SJSA1 (cell line): ENCODE measurements around the gene RICTOR. TPM values are rescaled to one million over a fixed set of nuclear protein-coding genes. Genes with fewer than 3 reads are reported as not detected.

Source experiments
- DNase-seq, 2 experiments: peaks; one replicate each; pipeline ENCODE4 v3.0.0-alpha.2; 2015 to 2020; ENCODE audit warnings: low spot score in 2 of 2, low read depth in 1 of 2
- H3K27ac ChIP-seq: fragments of 250-450 bp; sonication (Bioruptor Pico); 2 replicates; pipeline ENCODE4 v1.5.1; 2020; ENCODE audit warnings: mild to moderate bottlenecking, moderate library complexity
- H3K27me3 ChIP-seq: fragments of 250-450 bp; sonication (Bioruptor Pico); replicated peaks from 2 replicates; pipeline ENCODE4 v1.5.1; 2020; ENCODE audit warnings: mild to moderate bottlenecking, moderate library complexity
- H3K36me3 ChIP-seq: fragments of 250-450 bp; sonication (Bioruptor Pico); 2 replicates; pipeline ENCODE4 v1.5.1; 2020; ENCODE audit warnings: mild to moderate bottlenecking
- H3K4me1 ChIP-seq: fragments of 250-450 bp; sonication (Bioruptor Pico); replicated peaks from 2 replicates; pipeline ENCODE4 v1.6.1; 2021; ENCODE audit warnings: mild to moderate bottlenecking
- H3K4me3 ChIP-seq: fragments of 250-450 bp; sonication (Bioruptor Pico); 2 replicates; pipeline ENCODE4 v1.5.1; 2020; ENCODE audit warnings: mild to moderate bottlenecking
- H3K9me3 ChIP-seq: fragments of 250-450 bp; sonication (Bioruptor Pico); replicated peaks from 2 replicates; pipeline ENCODE4 v1.5.1; 2020; ENCODE audit warnings: mild to moderate bottlenecking
- total RNA-seq: library from RNA; depleted of rRNA; stranded (reverse); fragments of >200 nt; shearing (Covaris generic); gene quantifications from 2 replicates; pipeline ENCODE4 v1.2.3, GENCODE V29; 2014; rRNA removed

Gene RICTOR
- total RNA-seq, 1 experiment from 2014 or later, result 16.8 TPM

DNA sequence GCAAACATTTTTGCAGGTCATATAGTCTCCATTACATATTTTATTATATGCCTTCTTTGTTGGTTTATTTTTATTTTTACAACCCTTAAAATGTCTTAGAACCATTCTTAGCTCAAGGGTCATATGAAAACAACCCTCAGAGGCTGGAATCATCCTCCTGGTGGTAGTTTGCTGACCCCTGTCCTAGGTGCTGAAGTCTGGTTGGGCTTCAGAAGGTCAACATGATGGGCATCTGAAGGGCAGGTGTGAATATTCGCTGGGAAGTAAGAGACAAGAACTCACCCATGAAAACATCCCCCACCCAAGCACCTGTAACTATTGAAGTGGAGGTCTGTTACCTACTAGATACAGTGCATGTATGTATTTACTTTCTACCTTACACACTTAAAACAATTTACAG is 153.0 kb downstream of the RICTOR start:
- Histone ChIP-seq H3K27ac (no peak overlapping the region), H3K4me1 (peaks cover 15% of the 10 kb centered on the region), H3K27me3 (no peaks in the 10 kb centered on the region), H3K36me3 (peaks cover 58% of the 10 kb centered on the region), H3K4me3 (no peak overlapping the region), H3K9me3 (no peaks in the 10 kb centered on the region)
- no peak for DNase-seq

DNA sequence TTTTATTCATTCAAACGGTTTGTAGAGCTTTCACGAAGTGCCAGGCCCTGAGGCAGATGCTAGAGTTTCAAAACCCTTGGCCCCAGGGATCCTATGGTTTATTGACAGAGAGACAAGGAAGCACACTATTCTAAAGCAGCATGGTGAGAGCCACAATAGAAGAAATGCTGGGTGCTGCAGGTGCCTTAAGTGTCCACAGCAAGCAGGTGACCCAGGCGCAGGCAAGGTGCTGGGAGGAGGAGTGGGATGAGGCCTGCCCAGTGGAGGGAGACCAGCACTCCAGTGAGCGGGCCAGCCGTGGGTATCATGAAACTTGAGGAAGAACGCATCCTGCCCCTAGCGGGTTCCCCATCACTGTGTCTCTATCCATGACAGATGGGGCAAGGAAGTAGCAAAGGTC is 157.4 kb downstream of the RICTOR start:
- Histone ChIP-seq H3K36me3 (peaks cover 23% of the 10 kb centered on the region), H3K27me3 (no peaks in the 10 kb centered on the region), H3K4me3 (no peak overlapping the region), H3K4me1 (no peaks in the 10 kb centered on the region), H3K9me3 (no peaks in the 10 kb centered on the region), H3K27ac (no peak overlapping the region)
- DNase-seq, result no peak

DNA sequence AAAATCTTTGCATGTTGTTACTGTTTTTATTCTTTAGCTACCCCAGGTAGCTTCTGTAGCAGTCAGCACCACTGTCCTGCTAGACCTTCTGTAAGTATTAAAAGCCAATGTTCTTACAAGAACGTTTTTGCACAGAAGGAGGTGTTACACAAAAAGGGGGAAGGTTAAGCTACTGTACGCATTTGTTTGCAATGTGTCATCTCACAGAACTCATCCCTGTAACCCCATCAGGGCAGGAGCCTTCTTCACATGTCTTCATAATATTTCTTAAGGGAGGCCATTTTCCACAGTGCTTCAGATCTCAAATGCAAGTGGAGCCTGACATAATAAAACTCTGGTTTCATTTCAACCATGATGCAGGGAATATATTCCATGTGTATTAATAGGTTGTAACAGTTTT is 160.5 kb downstream of the RICTOR start:
- Histone ChIP-seq H3K4me3 (no peak overlapping the region), H3K27ac (no peak overlapping the region), H3K27me3 (no peaks in the 10 kb centered on the region), H3K9me3 (no peaks in the 10 kb centered on the region), H3K4me1 (no peaks in the 10 kb centered on the region), H3K36me3 (peaks cover 22% of the 10 kb centered on the region)
- DNase-seq, result no peak

DNA sequence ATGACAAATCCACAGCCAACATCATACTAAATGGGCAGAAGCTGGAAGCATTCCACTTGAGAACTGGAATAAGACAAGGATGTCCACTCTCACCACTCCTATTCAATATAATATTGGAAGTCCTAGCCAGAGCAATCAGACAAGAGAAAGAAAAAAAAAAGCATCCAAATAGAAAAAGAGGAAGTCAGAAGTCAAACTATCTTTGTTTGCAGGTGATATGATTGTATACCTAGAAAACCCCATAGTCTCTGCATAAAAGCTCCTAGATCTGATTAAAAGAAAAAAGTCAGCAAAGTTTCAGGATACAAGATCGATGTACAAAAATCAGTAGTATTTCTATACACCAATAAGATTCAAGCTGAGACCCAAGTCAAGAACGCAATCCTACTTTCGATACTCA is 162.3 kb downstream of the RICTOR start:
- no peaks in the 10 kb centered on the region for H3K27me3 ChIP-seq
- no peaks in the 10 kb centered on the region for H3K4me1 ChIP-seq
- H3K36me3 ChIP-seq, result peaks cover 32% of the 10 kb centered on the region
- H3K4me3 ChIP-seq, result no peak overlapping the region
- H3K9me3 ChIP-seq, result no peaks in the 10 kb centered on the region
- no peak for DNase-seq
- H3K27ac ChIP-seq, result no peak overlapping the region

DNA sequence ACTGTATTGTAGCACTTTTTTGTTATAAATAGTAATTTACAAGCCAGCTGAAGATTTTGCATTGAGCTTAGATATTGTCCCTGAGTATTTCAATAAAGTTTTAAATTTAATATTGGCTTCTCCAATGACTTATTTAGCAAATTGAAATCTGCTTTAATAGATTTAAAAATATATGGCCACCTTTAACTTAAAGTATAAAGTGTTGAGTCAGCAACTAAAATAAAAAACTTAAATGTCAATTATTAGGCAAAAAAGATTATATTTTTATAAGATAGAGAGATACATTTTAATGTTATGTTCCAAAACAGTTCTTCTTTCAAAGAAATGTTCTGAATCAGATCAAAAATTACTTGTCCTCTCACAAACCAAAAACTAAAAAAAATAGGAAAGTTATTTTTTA is 167.7 kb downstream of the RICTOR start:
- H3K4me3 ChIP-seq, result no peak overlapping the region
- H3K36me3 ChIP-seq, result peaks cover 64% of the 10 kb centered on the region
- DNase-seq, result no peak
- H3K4me1 ChIP-seq, result no peaks in the 10 kb centered on the region
- no peak overlapping the region for H3K27ac ChIP-seq
- no peaks in the 10 kb centered on the region for H3K9me3 ChIP-seq
- no peaks in the 10 kb centered on the region for H3K27me3 ChIP-seq

DNA sequence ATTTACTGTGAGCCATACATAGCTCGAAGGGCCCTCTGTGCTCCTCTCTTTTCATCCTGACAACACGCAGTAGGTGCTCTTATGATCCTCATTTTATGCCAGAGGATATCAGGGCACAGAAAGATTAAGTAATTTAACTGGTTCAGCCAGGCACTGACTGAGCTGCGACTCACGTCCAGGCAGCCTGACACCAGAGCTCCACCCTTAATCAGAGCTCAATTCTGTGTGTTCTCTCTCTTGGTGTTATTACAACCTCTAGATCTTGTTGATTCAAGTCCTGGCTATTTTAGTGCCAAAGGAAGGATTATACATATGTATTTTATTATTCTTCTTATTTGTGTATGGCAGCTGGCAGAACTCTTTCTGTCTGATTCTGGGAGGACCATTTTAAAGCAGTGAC is 168.7 kb downstream of the RICTOR start:
- H3K4me1 ChIP-seq, result no peaks in the 10 kb centered on the region
- H3K36me3 ChIP-seq, result peaks cover 74% of the 10 kb centered on the region
- no peaks in the 10 kb centered on the region for H3K9me3 ChIP-seq
- no peak overlapping the region for H3K27ac ChIP-seq
- H3K4me3 ChIP-seq, result no peak overlapping the region
- DNase-seq, result no peak
- H3K27me3 ChIP-seq, result no peaks in the 10 kb centered on the region

DNA sequence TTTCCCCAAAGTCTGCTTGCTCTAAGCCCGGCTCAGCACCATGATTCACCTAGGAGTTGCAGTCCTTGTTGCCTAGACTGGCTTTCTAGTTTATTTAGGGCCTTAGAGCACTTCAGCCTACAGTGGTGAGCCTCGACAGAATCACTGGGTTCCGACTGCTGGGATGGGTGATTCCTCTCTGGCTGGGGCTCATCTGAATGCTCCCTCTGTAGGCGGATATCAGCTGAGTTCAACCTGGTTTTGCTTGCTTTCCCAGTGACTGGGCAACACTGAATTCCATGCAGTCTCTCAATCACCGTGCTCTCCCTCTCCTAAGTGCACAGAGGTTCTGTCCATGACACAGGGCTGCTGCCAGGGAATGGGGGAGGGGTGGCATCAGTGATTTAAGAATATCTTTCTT is 174.3 kb downstream of the RICTOR start:
- Histone ChIP-seq H3K4me3 (no peak overlapping the region), H3K27ac (no peak overlapping the region), H3K36me3 (peaks cover 44% of the 10 kb centered on the region), H3K4me1 (no peaks in the 10 kb centered on the region), H3K27me3 (no peaks in the 10 kb centered on the region), H3K9me3 (no peaks in the 10 kb centered on the region)
- DNase-seq, result no peak

DNA sequence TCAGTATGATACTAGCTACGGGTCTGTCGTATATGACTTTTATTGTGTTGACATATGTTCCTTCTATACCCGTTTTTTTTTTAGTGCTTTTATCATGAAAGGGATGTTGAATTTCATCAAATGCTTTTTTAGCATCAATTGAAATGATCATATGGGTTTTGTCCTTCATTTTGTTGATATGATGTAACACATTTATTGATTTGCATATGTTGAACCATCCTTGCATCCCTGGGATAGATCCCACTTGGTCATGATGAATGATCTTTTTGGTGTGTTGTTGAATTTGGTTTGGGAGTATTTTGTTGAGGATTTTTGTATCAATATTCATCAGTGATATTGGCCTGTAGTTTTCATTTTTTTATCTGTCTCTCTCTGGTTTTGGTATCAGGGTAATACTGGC is 177.4 kb downstream of the RICTOR start:
- no peak overlapping the region for H3K27ac ChIP-seq
- DNase-seq, result no peak
- H3K9me3 ChIP-seq, result no peaks in the 10 kb centered on the region
- H3K36me3 ChIP-seq, result peaks cover 21% of the 10 kb centered on the region
- H3K4me3 ChIP-seq, result no peak overlapping the region
- H3K4me1 ChIP-seq, result no peaks in the 10 kb centered on the region
- no peaks in the 10 kb centered on the region for H3K27me3 ChIP-seq

DNA sequence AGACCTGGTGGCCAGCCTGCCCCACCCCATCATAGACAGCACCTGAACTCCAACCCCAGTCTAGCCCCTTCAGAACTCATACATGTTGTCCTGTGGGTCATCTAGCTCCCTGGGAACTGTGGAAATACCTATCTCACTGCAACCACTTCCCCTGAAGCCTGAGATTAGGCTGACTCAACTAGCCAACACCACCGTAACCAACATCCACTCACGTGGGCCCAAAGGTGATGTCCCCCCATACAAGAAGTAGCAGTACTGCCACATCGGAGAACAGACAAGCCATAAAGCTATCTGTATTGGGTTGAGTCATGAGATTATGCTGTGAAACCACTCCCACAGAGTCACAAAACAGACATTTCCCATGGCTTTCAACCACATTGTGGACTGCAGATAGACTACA is 181.8 kb downstream of the RICTOR start:
- no peak overlapping the region for H3K4me3 ChIP-seq
- no peaks in the 10 kb centered on the region for H3K9me3 ChIP-seq
- DNase-seq, result no peak
- H3K4me1 ChIP-seq, result no peaks in the 10 kb centered on the region
- peaks cover 8% of the 10 kb centered on the region; the same call in 1 of the 2 replicates for H3K36me3 ChIP-seq
- H3K27ac ChIP-seq, result no peak overlapping the region
- no peaks in the 10 kb centered on the region for H3K27me3 ChIP-seq

DNA sequence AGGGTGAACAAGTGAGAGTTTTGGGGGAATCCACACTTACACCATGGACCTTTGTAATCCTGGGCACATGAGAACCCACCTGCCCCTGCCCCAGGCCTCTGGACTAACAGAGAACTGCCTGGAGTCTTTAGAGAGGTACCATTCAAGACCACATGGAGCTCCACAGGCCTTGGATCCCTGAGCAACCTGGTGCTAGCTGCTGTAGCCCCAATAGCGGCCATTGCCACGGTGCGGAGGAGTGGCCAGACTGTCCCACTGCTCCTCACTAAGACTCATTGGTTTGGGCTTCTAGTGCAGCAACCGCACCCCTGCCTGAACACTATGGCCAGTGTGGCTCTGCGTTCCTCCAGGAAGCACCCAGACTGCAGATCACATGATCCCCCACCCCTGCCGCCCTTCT is 182.6 kb downstream of the RICTOR start:
- Histone ChIP-seq H3K9me3 (no peaks in the 10 kb centered on the region), H3K4me1 (no peaks in the 10 kb centered on the region), H3K36me3 (peaks cover 8% of the 10 kb centered on the region; the same call in 1 of the 2 replicates), H3K4me3 (no peak overlapping the region), H3K27me3 (no peaks in the 10 kb centered on the region), H3K27ac (no peak overlapping the region)
- DNase-seq, result no peak

DNA sequence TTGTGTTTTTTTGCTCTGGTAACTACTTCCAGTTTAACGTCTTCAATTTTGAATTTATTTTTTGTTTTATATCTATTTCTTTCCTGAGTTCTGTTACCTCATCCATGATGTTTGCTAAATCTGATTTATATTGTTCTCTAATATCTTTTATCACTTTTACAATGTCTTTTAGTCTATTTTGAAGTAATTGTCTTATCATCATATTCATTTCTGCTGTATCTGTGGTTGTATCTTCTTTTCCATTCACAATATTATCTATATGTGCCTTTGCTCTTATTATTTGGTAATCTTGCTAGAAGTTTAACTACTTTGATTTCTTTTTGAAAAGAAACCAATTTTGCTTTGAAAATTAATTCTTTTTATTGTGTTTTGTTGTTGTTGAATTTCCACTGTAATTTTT is 184.8 kb downstream of the RICTOR start:
- no peaks in the 10 kb centered on the region for H3K9me3 ChIP-seq
- H3K27ac ChIP-seq, result no peak overlapping the region
- DNase-seq, result no peak
- H3K4me3 ChIP-seq, result no peak overlapping the region
- no peaks in the 10 kb centered on the region for H3K4me1 ChIP-seq
- no peaks in the 10 kb centered on the region for H3K27me3 ChIP-seq
- H3K36me3 ChIP-seq, result peaks cover 29% of the 10 kb centered on the region

DNA sequence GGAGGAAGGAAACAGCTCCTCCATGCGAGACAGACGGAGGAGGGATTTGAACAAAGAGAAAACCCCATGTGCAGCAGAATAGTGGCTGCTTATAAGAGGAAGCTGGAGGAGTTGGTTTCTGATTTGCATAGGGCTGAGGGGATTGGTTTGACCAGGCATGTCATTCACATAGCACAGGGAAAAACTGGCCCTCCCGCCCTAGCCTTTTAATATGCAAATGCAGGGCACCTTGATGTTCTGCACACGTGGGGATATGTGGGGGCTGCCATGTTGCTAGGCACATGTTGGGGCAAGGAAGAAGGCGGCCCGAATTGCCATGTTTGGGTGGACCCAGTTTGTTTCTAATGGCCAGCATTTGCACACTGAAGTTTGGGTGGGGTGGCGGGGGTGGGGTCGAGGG is 186.2 kb downstream of the RICTOR start:
- H3K4me1 ChIP-seq, result peaks cover 12% of the 10 kb centered on the region
- H3K9me3 ChIP-seq, result no peaks in the 10 kb centered on the region
- H3K27ac ChIP-seq, result no peak overlapping the region
- DNase-seq, result no peak
- no peaks in the 10 kb centered on the region for H3K27me3 ChIP-seq
- peaks cover 41% of the 10 kb centered on the region for H3K36me3 ChIP-seq
- no peak overlapping the region for H3K4me3 ChIP-seq

Other genes starting within 250 kb of the RICTOR start
- 16.9 and 26.4 TPM in 2 replicates for gene OSMR, start 228.4 kb downstream of the RICTOR start, total RNA-seq
- gene FYB1, start 145.2 kb upstream of the RICTOR start, total RNA-seq, result 0.34 and 0.68 TPM in 2 replicates